Measurements from ENCODE around the gene TIMMDC1. TPM values are rescaled to one million over a fixed set of nuclear protein-coding genes. Genes with fewer than 3 reads are reported as not detected.

TIMMDC1 gene
- total RNA-seq, 1 donor from 2014 or later: 75.4 TPM

DNA sequence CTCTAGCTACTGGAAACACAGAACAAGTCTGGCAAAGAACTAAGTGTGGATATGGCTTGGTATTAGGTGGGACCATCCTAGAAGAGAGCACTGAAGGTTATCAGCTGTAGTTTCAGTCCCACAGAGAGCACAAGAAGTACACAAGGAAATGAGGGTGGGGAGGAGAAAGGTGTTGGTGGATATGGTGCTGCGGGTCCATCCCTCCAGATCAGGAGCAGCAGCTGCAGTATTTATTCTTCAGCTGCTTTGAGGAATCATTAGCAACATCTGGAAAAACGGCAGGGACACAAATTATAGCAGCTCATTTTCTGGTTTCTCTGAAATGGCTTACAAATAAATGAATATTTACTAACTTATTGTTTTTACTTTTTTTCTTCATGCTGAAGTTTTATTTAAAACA, 32.1 kb downstream of the TIMMDC1 start:
- Mint-ChIP-seq H3K36me3 (ENCODE audit: unreplicated experiment) (no peaks in the 10 kb centered on the region), H3K27me3 (ENCODE audit: unreplicated experiment) (no peaks in the 10 kb centered on the region), H3K27ac (ENCODE audit: unreplicated experiment) (no peak overlapping the region), H3K4me3 (ENCODE audit: unreplicated experiment) (no peak overlapping the region), H3K9me3 (ENCODE audit: unreplicated experiment) (no peaks in the 10 kb centered on the region), H3K4me1 (ENCODE audit: low read depth, unreplicated experiment) (no peaks in the 10 kb centered on the region)
- TF ChIP-seq CTCF (IDR thresholded peaks at IDR 0.05; ENCODE audit: partially characterized antibody, unreplicated experiment): no peak
- no peak for DNase-seq

DNA sequence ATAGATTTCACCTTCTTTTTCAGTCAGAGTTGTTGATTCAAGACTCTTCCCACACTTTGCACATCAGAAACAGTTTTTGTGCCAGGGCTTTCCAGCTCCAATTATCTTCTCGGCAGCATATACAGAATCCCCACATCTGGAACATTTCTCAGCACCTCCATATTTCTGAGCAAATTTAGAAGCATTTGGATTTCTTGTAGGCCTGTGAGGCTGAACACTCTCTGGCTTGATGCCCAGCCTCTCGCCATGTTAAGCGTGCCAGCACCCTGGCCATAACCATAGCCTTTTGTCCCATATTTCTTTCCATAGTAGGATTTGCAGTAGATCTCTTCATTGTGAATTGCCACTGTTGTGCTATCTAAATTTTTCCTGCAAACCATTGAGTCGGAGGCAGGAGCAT, 32.8 kb downstream of the TIMMDC1 start:
- no peak for TF ChIP-seq CTCF (IDR thresholded peaks at IDR 0.05; ENCODE audit: partially characterized antibody, unreplicated experiment)
- Mint-ChIP-seq H3K4me1 (ENCODE audit: low read depth, unreplicated experiment) (no peaks in the 10 kb centered on the region), H3K36me3 (ENCODE audit: unreplicated experiment) (no peaks in the 10 kb centered on the region), H3K27ac (ENCODE audit: unreplicated experiment) (no peak overlapping the region), H3K9me3 (ENCODE audit: unreplicated experiment) (no peaks in the 10 kb centered on the region), H3K4me3 (ENCODE audit: unreplicated experiment) (no peak overlapping the region), H3K27me3 (ENCODE audit: unreplicated experiment) (no peaks in the 10 kb centered on the region)
- DNase-seq: no peak

GRCh38 chr3:119534296-119534695, 35.9 kb downstream of the TIMMDC1 start:
- Mint-ChIP-seq H3K4me1 (ENCODE audit: low read depth, unreplicated experiment) (no peaks in the 10 kb centered on the region), H3K27me3 (ENCODE audit: unreplicated experiment) (no peaks in the 10 kb centered on the region), H3K27ac (ENCODE audit: unreplicated experiment) (no peak overlapping the region), H3K36me3 (ENCODE audit: unreplicated experiment) (no peaks in the 10 kb centered on the region), H3K9me3 (ENCODE audit: unreplicated experiment) (no peaks in the 10 kb centered on the region), H3K4me3 (ENCODE audit: unreplicated experiment) (no peak overlapping the region)
- TF ChIP-seq CTCF (IDR thresholded peaks at IDR 0.05; ENCODE audit: partially characterized antibody, unreplicated experiment): no peak
- no peak for DNase-seq

GRCh38 chr3:119536757-119537156, 38.4 kb downstream of the TIMMDC1 start:
- peaks cover 3% of the 10 kb centered on the region for H3K27me3 Mint-ChIP-seq (ENCODE audit: unreplicated experiment)
- no peak overlapping the region for H3K27ac Mint-ChIP-seq (ENCODE audit: unreplicated experiment)
- H3K9me3 Mint-ChIP-seq (ENCODE audit: unreplicated experiment): peaks cover under 1% of the 10 kb centered on the region
- H3K36me3 Mint-ChIP-seq (ENCODE audit: unreplicated experiment): no peaks in the 10 kb centered on the region
- DNase-seq: no peak
- TF ChIP-seq CTCF (IDR thresholded peaks at IDR 0.05; ENCODE audit: partially characterized antibody, unreplicated experiment): no peak
- H3K4me3 Mint-ChIP-seq (ENCODE audit: unreplicated experiment): no peak overlapping the region
- H3K4me1 Mint-ChIP-seq (ENCODE audit: low read depth, unreplicated experiment): no peaks in the 10 kb centered on the region

DNA sequence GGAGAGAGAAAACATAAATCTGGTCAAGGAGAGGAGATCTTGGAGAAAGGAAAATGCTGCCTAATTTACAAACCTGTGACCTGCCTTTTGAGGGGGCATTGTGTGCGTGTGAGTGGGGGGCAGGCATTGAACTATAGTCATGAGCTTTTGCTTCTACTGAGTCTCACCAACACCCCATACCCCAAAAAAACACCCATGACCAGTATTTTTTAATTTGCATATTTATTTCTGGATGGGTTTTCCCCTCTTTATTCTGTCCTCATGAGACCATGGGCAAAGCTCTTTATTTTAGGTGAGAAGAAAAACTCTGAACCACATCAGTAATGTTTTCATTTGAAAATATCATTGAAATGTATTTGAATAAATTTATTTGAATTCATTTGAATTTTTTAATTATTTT, 40.4 kb downstream of the TIMMDC1 start:
- no peak for DNase-seq
- no peak overlapping the region for H3K27ac Mint-ChIP-seq (ENCODE audit: unreplicated experiment)
- no peak overlapping the region for H3K4me3 Mint-ChIP-seq (ENCODE audit: unreplicated experiment)
- H3K4me1 Mint-ChIP-seq (ENCODE audit: low read depth, unreplicated experiment): no peaks in the 10 kb centered on the region
- TF ChIP-seq CTCF (IDR thresholded peaks at IDR 0.05; ENCODE audit: partially characterized antibody, unreplicated experiment): no peak
- H3K9me3 Mint-ChIP-seq (ENCODE audit: unreplicated experiment): peaks cover 1% of the 10 kb centered on the region
- H3K27me3 Mint-ChIP-seq (ENCODE audit: unreplicated experiment): peaks cover 3% of the 10 kb centered on the region
- H3K36me3 Mint-ChIP-seq (ENCODE audit: unreplicated experiment): no peaks in the 10 kb centered on the region

All from glutamatergic neuron (in vitro differentiated cells).